ENCODE results near the gene GP5. TPM values are rescaled to one million over a fixed set of nuclear protein-coding genes. Genes with fewer than 3 reads are reported as not detected.

GP5 gene
- total RNA-seq, 1 donor: 0.27 TPM

DNA sequence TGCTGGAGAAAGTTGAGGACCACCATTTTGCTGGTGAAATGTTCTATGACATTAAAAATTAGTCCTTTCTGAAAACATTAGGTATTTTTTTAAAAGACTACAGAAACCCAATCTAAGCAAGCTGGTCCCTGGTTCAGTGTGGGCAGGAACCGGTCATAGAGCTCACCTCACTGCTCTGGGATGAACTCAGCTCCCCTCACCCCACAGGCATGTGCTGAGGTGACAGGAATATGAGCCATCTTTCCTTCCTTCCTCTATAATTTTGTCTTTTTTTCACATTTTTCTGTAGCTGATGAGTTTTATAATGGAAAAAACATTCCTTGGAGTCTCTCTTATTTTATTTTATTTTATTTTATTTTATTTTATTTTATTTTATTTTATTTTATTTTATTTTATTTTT lies 21.4 kb downstream of the GP5 start:
- no peak for DNase-seq (ENCODE audit: low read depth in 2 of 3, low spot score in 2 of 3)

DNA sequence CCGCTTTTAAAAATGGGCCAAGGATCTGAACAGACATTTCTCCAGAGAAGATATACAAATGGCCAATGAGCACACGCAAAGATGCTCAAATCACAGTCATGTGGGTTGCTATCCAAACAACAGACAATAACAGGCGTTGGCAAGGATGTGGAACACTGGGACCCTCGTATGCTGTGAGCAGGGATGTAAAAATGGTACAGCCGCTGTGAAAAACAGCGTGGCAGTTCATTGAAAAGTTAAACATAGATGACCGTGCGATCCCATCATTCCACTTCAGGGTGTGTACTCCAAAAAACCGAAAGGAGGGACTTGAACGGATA lies 22.9 kb downstream of the GP5 start:
- no peak for DNase-seq (ENCODE audit: low read depth in 2 of 3, low spot score in 2 of 3)

DNA sequence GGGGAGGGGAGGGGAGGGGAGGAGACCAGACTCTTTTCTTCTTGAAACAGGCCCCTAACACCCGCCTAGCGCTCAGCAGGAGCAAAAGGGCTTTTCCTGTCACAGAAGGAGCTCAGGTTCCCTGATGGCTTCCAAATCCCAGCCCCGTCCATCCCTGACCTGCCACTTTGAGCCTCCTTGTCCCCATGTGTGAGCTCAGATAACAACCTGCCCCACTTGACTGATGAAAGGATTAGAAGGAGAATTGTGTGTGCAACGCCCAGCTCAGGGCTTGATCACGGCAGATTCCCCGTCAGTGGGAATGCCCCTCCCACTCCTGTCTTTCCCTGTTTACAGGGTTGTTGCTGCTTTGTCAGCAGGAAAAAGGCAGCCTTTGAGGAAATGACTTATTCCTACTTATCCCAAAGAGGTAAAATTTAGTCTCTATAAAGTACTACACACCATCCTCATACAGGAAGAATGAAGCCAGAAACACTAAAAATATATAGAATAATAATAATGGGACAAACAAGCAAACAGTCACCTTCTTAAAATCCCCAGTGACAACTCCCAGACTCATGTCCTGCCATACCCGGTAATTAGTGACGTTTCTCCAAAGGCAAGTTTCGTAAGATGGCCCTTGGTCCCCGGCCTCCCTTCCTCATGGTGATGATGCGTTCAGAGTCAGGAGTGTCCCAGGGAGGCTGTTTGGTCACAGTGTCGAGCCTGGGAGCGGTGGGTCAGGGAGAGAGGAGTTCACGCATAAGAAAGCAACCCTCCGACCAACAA lies 23.4 kb downstream of the GP5 start:
- no peak for DNase-seq (ENCODE audit: low read depth in 2 of 3, low spot score in 2 of 3)

GRCh38 chr3:194374935-194375334 lies 24.1 kb downstream of the GP5 start:
- DNase-seq (ENCODE audit: low read depth in 2 of 3, low spot score in 2 of 3): no peak

GRCh38 chr3:194373899-194374298 lies 25.2 kb downstream of the GP5 start:
- no peak for DNase-seq (ENCODE audit: low read depth in 2 of 3, low spot score in 2 of 3)

GRCh38 chr3:194373028-194373427 lies 26.0 kb downstream of the GP5 start:
- no peak for DNase-seq (ENCODE audit: low read depth in 2 of 3, low spot score in 2 of 3)

- no peak for DNase-seq (ENCODE audit: low read depth in 2 of 3, low spot score in 2 of 3)
Observed at GRCh38 chr3:194370753-194371152, 28.3 kb downstream of the GP5 start.

GRCh38 chr3:194369522-194370279 lies 29.4 kb downstream of the GP5 start, which contains the start of gene LRRC15:
Gene LRRC15, minus strand, starts transcription at chr3:194369743. Its CDS starts 8,700 bp downstream, at chr3:194361043.
- peak in 1 of 3 donors; percentile 11 for DNase-seq (ENCODE audit: low read depth in 2 of 3, low spot score in 2 of 3)

DNA sequence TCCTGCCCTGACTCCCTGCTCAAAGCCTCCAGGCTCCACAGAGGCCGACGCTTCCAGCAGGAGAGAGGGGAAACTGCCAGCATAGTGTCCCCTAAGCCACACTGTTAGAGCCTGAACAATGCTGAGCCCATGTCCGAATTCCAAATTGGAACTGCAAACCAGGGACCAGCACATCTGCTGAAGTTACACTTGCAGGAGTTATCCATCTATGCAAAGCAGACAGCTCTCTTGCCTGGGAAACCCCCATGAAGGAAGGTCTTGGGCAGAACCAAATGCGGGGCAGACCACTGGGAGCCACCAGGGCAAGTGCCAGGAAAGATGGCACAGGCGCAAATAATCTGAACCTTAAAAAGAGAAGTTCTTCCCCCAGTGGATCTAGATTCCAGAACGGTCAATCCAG lies 30.1 kb downstream of the GP5 start:
- no peak for DNase-seq (ENCODE audit: low read depth in 2 of 3, low spot score in 2 of 3)

DNA sequence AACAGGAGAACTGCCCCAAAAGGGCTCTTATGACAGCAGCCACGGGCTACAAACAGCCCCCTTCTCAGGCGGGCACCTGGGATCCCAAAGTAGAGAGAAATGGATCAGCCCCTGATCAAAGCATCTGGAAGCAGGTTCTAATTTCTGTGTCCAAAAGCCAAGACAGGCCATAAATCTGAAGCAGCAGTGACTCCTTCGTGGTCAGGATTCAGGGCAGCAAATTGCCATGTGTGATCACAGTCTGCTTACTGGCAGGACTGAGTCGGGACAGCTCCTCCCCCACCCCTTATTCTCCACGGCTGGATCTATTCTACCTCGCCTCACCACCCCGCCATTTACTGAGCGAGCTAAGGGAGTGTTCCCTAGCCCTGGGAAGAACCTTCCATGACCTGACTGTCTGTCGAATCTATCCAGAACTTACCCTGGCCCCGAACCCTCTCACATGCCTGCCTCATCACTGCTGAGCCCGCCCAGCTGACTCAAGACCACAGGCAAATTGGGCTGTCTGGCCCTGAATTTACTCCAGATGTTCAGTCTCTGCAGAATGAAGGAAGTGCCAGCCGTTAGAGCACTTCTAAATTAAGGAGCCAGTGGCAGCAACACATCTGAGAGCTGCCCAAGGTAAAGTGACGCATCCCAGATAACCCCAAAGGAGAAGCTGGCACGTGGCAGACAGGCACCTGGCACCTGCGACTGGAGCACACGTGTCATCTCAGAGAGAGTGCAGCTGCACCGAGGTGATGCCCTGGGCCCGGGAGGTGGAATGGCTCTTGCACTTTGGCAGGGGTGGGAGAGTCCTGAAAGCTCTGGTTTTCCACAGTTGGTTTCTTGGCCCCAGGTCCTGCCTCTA lies 30.8 kb downstream of the GP5 start:
- DNase-seq (ENCODE audit: low read depth in 2 of 3, low spot score in 2 of 3): peak in 1 of 3 donors; percentile 16

DNA sequence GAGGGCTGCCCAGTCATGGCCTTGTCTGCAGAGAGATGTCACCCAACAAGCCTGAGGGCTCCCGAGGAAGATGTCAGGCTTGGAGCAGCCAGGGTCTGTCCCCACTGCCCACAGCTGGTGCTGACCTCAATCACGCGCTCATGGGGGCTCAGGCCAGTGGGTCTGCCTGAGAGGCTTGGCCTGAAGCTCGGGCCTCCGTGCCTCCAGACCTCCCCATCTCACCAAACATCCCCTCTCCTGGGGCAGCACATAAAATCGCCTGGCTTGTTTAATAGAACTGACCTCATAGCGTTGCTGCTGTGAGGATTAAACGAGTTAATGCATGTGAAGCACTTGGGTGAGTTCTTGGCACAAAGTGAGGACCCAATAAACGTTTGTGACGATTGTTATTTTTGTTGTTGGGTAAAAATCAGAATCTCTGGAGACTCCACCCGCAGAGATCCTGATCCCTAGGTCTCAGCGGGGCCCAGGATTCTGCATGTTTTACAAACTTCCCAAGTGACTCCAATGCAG lies 33.0 kb downstream of the GP5 start:
- DNase-seq (ENCODE audit: low read depth in 2 of 3, low spot score in 2 of 3): no peak

DNA sequence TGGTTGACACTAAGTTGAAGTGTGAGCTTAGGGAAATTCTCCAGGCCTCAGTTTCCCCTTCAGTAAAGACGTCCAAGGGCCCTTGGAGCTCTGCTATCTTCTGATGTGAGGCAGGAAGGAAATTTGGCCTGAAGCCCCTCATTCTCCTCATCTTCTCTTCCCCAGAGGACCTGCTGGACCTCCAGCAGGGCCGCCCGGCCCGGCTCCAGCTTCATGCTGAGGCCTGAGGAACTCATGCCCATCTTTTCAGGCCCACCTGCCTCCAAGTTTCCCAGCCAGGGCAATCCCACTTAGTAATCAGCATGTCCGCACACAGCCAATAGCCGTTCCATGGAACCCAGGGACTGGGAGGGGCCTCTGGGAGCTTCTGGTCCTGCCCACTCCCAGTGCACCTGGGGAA lies 33.5 kb downstream of the GP5 start:
- DNase-seq (ENCODE audit: low read depth in 2 of 3, low spot score in 2 of 3): no peak

GRCh38 chr3:194364652-194365434 lies 34.2 kb downstream of the GP5 start:
- DNase-seq (ENCODE audit: low read depth in 2 of 3, low spot score in 2 of 3): no peak

GRCh38 chr3:194364314-194364651 lies 34.8 kb downstream of the GP5 start:
- DNase-seq (ENCODE audit: low read depth in 2 of 3, low spot score in 2 of 3): no peak

DNA sequence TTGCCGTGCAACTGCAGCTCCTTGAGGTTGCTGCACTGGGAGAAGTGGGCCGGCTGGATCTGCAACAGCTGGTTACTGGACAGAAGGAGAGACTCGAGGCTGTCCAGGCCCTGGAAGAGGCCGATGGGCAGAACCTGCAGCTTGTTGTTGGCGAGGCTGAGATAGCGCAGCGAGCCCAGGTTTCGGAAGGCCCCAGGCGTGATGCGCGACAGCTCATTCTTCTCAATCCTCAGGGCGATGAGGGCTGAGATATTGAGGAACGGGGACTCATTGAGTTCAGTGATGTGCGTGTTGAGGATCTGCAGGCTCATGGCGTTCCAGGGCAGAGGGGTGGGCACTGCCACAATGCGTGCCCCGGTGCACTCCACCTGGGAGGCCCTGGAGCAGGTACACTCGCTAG lies 38.5 kb downstream of the GP5 start:
- no peak for DNase-seq (ENCODE audit: low read depth in 2 of 3, low spot score in 2 of 3)

DNA sequence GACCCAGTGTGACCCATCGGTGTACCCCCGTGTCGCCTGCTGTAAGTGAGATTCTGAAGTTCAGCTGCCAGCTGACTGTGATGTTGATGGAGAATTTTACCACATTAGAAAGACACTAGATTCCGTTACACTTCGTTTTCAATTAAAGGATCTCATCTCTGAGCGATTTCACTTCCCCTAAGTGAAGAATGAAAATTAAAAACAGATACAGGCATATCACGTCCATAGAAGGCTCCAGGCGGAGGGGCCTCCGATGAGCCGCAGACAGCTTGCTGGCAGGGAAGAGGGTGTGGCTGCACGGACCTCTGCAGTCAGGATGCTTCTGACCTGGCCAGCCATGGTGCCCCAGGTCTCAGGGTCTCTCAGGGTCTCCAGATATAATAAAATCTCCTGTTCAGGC lies 41.4 kb downstream of the GP5 start:
- no peak for DNase-seq (ENCODE audit: low read depth in 2 of 3, low spot score in 2 of 3)

GRCh38 chr3:194355379-194355778 lies 43.7 kb downstream of the GP5 start:
- DNase-seq (ENCODE audit: low read depth in 2 of 3, low spot score in 2 of 3): no peak

- DNase-seq (ENCODE audit: low read depth in 2 of 3, low spot score in 2 of 3): no peak
Observed at GRCh38 chr3:194354315-194354714, 44.8 kb downstream of the GP5 start.

GRCh38 chr3:194352667-194353246 lies 46.3 kb downstream of the GP5 start:
- DNase-seq (ENCODE audit: low read depth in 2 of 3, low spot score in 2 of 3): no peak

DNA sequence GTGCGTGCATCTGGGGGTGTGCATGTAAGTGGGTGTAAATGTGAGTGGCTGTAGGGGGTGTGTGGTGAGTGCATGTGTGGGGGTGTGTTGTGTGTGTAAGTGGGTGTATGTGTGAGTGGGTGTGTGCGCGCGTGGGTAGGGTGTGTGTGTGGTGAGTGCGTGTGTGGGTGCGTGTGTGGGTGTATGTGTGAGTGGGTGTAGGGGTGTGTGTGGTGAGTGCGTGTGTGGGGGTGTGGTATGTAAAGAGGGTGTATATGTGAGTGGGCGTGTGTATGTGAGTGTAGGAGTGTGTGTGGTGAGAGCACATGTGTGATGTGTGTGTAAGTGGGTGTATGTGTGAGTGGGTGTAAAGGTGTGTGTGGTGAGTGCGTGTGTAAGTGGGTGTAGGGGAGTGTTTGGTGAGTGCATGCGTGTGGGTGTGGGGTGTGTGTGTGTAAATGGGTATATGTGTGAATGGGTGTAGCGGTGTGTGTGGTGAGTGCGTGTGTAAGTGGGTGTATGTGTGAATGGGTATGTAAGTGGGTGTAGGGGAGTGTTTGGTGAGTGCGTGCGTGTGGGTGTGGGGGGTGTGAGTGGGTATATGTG lies 47.0 kb downstream of the GP5 start:
- DNase-seq (ENCODE audit: low read depth in 2 of 3, low spot score in 2 of 3): no peak
